ENCODE data around the gene DTD2. TPM values are rescaled to one million over a fixed set of nuclear protein-coding genes. Genes with fewer than 3 reads are reported as not detected.

Gene DTD2
- total RNA-seq, result 54.7 and 92.5 TPM in 2 replicates

GRCh38 chr14:31456841-31457664, at the start of gene DTD2:
Gene DTD2 (minus strand): TSS chr14:31457506. CDS start chr14:31457393, 113 bp downstream.

GRCh38 chr14:31487886-31488285, 30.6 kb upstream of the DTD2 start, which contains the start of gene GPR33:
Gene GPR33 (minus strand): TSS chr14:31488039. CDS start chr14:31483965, 4,074 bp downstream.

GRCh38 chr14:31420319-31421111, 36.8 kb downstream of the DTD2 start, which contains the start of gene HEATR5A:
Gene HEATR5A (minus strand): TSS chr14:31420550. CDS start chr14:31402975, 17,575 bp downstream.

Other genes with a start within 250 kb of the DTD2 start
- 223 and 288 TPM in 2 replicates for gene HECTD1, start 249.7 kb downstream of the DTD2 start, total RNA-seq
- gene HEATR5A, start 37.0 kb downstream of the DTD2 start, total RNA-seq, result 16.8 and 19.0 TPM in 2 replicates
- not detected in 2 replicates for gene GPR33, start 30.5 kb upstream of the DTD2 start, total RNA-seq
- 11.8 and 19.0 TPM in 2 replicates for gene NUBPL, start 103.9 kb upstream of the DTD2 start, total RNA-seq

Data from tracheal epithelial cell (primary cell).